SK-N-SH (cell line): ENCODE data around the gene SLC45A1.

Source experiments
- CTCF ChIP-seq: fragments of 200-600 bp; sonication (generic); IDR thresholded peaks from 2 replicates; pipeline ENCODE4 v1.6.1; 2017; ENCODE audit warnings: antibody characterized with exemption, mild to moderate bottlenecking, moderate library complexity
- JUND ChIP-seq: IDR thresholded peaks from 2 replicates; pipeline ENCODE4 v1.4.0; 2012
- RAD21 ChIP-seq: IDR thresholded peaks from 2 replicates; pipeline ENCODE4 v1.6.1; 2012; ENCODE audit warnings: mild to moderate bottlenecking, low read length
- SIN3A ChIP-seq: IDR thresholded peaks from 2 replicates; pipeline ENCODE4 v1.6.1; 2012; ENCODE audit warnings: low read depth, mild to moderate bottlenecking, low read length, moderate library complexity, borderline replicate concordance
- TCF12 ChIP-seq: IDR thresholded peaks from 2 replicates; pipeline ENCODE4 v1.4.0; 2012

GRCh38 chr1:8374356-8374755 is 56.4 kb downstream of the SLC45A1 start:
- TF ChIP-seq JUND (no peak), CTCF (no peak), TCF12 (no peak), RAD21 (no peak), SIN3A (no peak)
